ENCODE data around the gene PRKD3.

Gene PRKD3

DNA sequence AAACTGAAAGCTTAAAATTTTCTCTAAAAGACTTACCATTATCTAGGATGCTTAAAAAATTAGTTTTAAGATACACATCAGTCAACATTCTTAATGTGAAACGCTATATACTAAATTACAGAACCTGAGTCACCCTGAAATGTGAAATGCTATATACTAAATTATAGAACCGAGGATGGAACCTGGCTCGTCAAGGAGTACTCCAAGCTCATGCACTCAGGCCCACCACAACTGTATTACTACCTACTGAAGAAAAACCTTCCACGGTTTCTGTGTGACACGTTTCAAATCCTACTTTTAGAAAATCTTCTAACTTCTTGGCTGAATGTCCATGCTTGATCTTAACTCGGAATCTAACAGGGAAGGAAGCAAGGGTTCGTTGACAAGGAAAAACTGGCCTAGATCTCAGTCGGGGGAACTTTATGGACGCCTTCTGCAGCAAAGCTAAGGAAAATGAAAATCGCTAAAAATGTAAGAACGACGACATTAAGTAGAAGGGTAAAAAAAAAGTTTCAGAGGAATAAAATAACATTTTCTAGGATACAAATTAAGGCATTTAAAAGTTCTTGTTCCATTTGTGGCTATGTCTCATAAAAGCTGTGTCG is 1.4 kb downstream of the PRKD3 start:
- DNase-seq (ENCODE audit: extremely low spot score), result no peak
- TF ChIP-seq, protein P1, sequence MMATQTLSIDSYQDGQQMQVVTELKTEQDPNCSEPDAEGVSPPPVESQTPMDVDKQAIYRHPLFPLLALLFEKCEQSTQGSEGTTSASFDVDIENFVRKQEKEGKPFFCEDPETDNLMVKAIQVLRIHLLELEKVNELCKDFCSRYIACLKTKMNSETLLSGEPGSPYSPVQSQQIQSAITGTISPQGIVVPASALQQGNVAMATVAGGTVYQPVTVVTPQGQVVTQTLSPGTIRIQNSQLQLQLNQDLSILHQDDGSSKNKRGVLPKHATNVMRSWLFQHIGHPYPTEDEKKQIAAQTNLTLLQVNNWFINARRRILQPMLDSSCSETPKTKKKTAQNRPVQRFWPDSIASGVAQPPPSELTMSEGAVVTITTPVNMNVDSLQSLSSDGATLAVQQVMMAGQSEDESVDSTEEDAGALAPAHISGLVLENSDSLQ (IDR thresholded peaks at IDR 0.05), result no peak
- no peak for TF ChIP-seq CTBP1 (IDR thresholded peaks at IDR 0.05; ENCODE audit: borderline replicate concordance)
- TF ChIP-seq SUZ12 (IDR thresholded peaks at IDR 0.05), result no peak
- no peak for TF ChIP-seq ZNF384 (IDR thresholded peaks at IDR 0.05)
- ChIA-PET CTCF (interaction anchor here (1.1 to 1.7 kb wide), 3 partner anchors 10 to 73 kb away, joined by 3 to 4 read pairs (median 3); no protein-coding TSS in a partner anchor), POLR2A (interaction anchor here (1.1 to 1.3 kb wide), 2 partner anchors 8 to 602 kb away, joined by 3 to 5 read pairs; partner anchors contain the start of gene RMDN2)

DNA sequence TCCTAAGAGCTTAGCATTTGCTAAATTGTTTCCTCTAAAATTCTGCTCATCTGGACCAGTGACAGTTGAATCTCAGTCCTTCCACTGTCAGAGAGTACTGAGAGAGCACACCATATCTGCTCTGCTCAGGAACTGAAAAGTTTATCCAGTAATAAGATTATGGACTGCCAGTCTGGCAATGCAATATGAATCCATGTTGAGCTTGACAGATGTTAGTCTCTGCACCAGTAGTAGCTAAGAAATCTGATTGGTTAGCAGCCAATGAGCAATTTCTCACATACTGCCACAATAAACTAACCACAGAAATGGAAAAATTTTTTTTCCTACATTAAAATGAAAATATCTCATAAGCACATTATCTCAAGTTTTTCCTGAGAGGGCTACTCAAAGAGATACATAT is 2.3 kb downstream of the PRKD3 start:
- ChIA-PET CTCF (interaction anchor here (1.7 kb wide), 1 partner anchor 9 kb away, joined by 3 read pairs; no protein-coding TSS in a partner anchor), POLR2A (interaction anchor here (1.1 kb wide), 1 partner anchor 603 kb away, joined by 5 read pairs; the partner anchor contains the start of gene RMDN2)
- TF ChIP-seq TARDBP (IDR thresholded peaks at IDR 0.05), result no peak
- no peak for TF ChIP-seq LEF1 (IDR thresholded peaks at IDR 0.05; ENCODE audit: borderline replicate concordance)
- TF ChIP-seq L3MBTL2 (conservative IDR thresholded peaks at IDR 0.05), result no peak
- TF ChIP-seq FOXM1 (IDR thresholded peaks at IDR 0.05; ENCODE audit: borderline replicate concordance), result no peak
- no peak for TF ChIP-seq CTBP1 (IDR thresholded peaks at IDR 0.05; ENCODE audit: borderline replicate concordance)
- no peak for TF ChIP-seq SP1 (IDR thresholded peaks at IDR 0.05)
- DNase-seq (ENCODE audit: extremely low spot score), result no peak

DNA sequence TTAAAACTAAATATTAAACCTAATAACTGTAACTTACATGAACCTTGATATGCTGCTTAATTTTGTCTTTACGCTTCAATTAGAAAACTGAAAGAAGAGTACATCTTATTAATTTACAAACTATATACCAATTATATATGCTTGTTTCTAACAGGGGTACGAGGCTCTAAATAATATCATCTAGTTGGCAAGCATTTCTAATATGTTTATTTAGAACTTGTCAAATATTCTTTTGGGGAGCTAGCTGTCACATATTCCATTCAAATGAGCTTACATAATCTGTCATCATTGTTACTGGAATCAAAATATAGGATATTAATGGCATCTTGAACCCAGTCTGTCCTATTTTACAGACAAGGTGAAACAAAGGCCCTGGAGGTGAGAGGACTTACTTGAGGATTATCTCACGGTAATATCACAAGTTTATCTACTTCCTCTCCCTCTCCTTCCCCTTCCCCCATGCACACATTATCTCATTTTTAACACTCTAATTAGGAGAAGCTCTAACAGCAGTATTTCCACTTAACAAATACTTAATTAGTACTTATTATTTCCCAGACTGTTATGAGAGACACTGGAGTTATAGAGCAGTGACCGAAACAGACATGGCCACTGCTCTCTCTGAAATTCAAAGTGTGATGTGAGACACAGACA is 3.5 kb downstream of the PRKD3 start:
- TF ChIP-seq SP1 (IDR thresholded peaks at IDR 0.05) (no peak), HDGF (IDR thresholded peaks at IDR 0.05; ENCODE audit: borderline replicate concordance) (no peak), ELF4 (IDR thresholded peaks at IDR 0.05) (no peak), SUZ12 (IDR thresholded peaks at IDR 0.05) (no peak), TARDBP (IDR thresholded peaks at IDR 0.05) (no peak)
- CTCF ChIA-PET, result interaction anchor here (0.6 kb wide), 1 partner anchor 1376 kb away, joined by 4 read pairs; no protein-coding TSS in a partner anchor
- POLR2A ChIA-PET, result no interaction called here
- no peak for DNase-seq (ENCODE audit: extremely low spot score)

DNA sequence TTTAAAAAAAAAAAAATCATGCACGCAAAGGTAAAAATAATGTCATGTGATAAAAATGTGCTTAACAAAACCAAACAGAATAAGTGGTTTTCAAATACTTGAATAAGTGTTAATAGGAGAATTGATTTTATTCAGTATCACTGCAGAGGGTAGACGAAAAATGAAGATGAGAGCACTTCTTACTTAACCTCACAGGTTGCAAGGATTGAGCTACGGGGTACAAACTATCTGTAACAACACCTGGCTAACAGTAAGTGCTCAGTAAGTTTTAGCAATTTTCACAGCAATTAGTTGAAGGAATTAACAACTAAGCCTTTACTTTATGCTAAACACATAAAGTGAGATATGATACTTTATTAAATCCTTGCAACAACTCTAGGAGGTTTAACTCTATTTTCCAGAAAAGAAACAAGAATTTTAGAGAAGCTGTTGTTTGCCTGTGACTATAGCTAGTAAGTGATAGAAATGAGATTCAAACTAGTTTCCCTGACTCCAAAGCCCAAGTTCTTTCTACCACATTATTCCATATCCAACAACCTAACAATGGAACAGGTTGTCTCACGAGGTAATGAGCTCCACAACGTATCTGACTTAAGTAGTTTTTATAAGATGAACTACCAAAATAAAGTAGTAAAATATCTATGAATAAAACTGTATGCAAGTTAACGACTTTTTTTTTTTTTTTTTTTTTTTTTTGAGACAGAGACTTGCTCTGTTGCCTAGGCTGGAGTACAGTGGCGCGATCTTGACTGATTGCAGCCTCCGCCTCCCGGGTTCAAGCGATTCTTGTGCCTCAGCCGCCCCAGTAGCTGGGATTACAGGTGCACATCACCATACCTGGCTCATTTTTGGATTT is 4.7 kb downstream of the PRKD3 start:
- no peak for DNase-seq (ENCODE audit: extremely low spot score)
- ChIA-PET CTCF (interaction anchor here (0.6 to 1.4 kb wide), 2 partner anchors 23 to 146 kb away, joined by 3 to 4 read pairs; no protein-coding TSS in a partner anchor), POLR2A (no interaction called here)
- TF ChIP-seq ZNF384 (IDR thresholded peaks at IDR 0.05), result 0 out of 2 replicates have a peak, but pooled peaks have one; percentile 36
- no peak for TF ChIP-seq BHLHE40 (IDR thresholded peaks at IDR 0.05; ENCODE audit: borderline replicate concordance)

DNA sequence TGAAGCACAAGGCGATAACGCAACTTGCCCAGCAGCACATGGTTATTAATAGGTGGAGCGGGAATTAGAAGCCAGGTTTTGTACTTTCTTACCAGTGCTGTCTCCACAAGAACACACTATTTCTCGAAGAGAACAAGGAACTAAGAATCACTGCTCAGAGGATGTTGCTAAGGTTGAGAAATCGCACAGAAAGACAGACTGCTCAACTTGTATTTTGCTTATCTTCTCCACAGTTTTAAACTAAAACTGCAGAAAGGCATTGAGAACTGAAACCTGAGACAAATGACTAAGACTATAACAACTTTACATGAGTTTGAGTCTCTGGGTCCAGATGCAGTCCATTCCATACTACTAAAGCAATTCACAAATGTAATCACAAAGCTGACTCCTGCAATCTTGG is 6.2 kb downstream of the PRKD3 start:
- ChIA-PET POLR2A (no interaction called here), CTCF (interaction anchor here (0.6 to 0.8 kb wide), 3 partner anchors 25 to 882 kb away, joined by 3 to 8 read pairs (median 3); no protein-coding TSS in a partner anchor)
- no peak for DNase-seq (ENCODE audit: extremely low spot score)
- TF ChIP-seq SP1 (IDR thresholded peaks at IDR 0.05) (no peak), FOXA1 (IDR thresholded peaks at IDR 0.05) (no peak)

DNA sequence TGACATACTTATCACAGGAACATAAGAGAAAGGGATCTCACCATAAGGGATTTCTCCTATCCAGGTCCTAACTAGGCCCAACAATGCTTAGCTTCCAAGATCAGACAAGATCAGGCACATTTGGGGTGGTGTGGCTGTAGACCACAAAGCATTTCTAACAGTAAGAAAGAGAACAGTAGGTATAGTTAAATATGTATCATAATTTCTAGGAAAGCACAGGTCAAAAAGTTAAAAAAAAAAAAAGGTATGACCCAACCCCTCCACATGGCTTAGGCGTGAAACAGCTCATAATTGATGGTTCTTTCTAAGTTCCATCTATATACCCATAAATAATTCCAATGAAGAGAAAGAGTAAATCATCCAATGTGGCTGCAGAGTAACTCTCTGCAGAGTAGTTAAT is 6.9 kb downstream of the PRKD3 start:
- no peak for DNase-seq (ENCODE audit: extremely low spot score)
- 0 out of 2 replicates have a peak, but pooled peaks have one; percentile 20 for TF ChIP-seq ZNF384 (IDR thresholded peaks at IDR 0.05)
- no peak for TF ChIP-seq ARNT (IDR thresholded peaks at IDR 0.05)
- no peak for TF ChIP-seq NFRKB (IDR thresholded peaks at IDR 0.05)
- no peak for TF ChIP-seq HDGF (IDR thresholded peaks at IDR 0.05; ENCODE audit: borderline replicate concordance)
- no peak for TF ChIP-seq L3MBTL2 (conservative IDR thresholded peaks at IDR 0.05)
- TF ChIP-seq SP1 (IDR thresholded peaks at IDR 0.05), result no peak
- ChIA-PET POLR2A (no interaction called here), CTCF (interaction anchor here (0.6 to 0.8 kb wide), 3 partner anchors 26 to 883 kb away, joined by 3 to 8 read pairs (median 3); no protein-coding TSS in a partner anchor)

DNA sequence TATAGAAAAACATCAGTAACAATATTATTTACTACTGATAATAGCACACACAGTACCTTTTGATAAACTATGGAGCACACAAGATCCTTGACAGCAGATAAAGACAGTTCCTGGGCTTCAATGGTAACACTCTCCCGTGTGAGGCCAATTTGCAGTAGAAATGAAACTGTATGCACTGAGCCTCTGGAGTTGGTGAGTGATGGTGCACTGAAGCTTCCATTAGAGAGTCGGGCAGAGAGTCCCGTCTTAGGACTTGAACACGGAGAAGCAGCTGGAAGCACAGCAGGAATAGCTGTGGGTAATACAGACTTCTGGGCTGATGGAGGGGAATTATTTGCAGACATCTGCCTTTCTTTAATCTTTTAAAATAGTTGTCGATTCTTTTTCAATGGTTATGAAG is 8.5 kb downstream of the PRKD3 start:
- no peak for TF ChIP-seq HDGF (IDR thresholded peaks at IDR 0.05; ENCODE audit: borderline replicate concordance)
- no peak for TF ChIP-seq FOXA1 (IDR thresholded peaks at IDR 0.05)
- no peak for TF ChIP-seq NFRKB (IDR thresholded peaks at IDR 0.05)
- TF ChIP-seq, protein P1 (IDR thresholded peaks at IDR 0.05), result no peak
- no peak for TF ChIP-seq ELF4 (IDR thresholded peaks at IDR 0.05)
- TF ChIP-seq L3MBTL2 (conservative IDR thresholded peaks at IDR 0.05), result no peak
- no peak for TF ChIP-seq ARNT (IDR thresholded peaks at IDR 0.05)
- no peak for TF ChIP-seq FOXK2 (IDR thresholded peaks at IDR 0.05)
- no peak for TF ChIP-seq FOXM1 (IDR thresholded peaks at IDR 0.05; ENCODE audit: borderline replicate concordance)
- TF ChIP-seq SUZ12 (IDR thresholded peaks at IDR 0.05), result no peak
- TF ChIP-seq TARDBP (IDR thresholded peaks at IDR 0.05), result no peak
- ChIA-PET POLR2A (no interaction called here), CTCF (no interaction called here)
- no peak for DNase-seq (ENCODE audit: extremely low spot score)
